Spleen (tissue), 11 donors: ENCODE measurements around the gene WDR33. TPM values are rescaled to one million over a fixed set of nuclear protein-coding genes. Genes with fewer than 3 reads are reported as not detected.
A peak's percentile ranks its signal among the peaks of the same experiment; 100 is the strongest.

ENCODE experiments used
- DNase-seq: peaks from one replicate; pipeline ENCODE4 v3.0.0-alpha.2; 2020
- H3K27ac ChIP-seq, 8 donors: fragments of 200-600 bp; sonication (generic) in 7 of 8; 1 replicate in 4 of 8; 2 replicates in 4 of 8; pipeline versions ENCODE4 v1.5.0 to v1.8.0; 2016 to 2021; ENCODE audit warnings: inconsistent platforms in 4 of 8, mild to moderate bottlenecking in 4 of 8, moderate library complexity in 1 of 8
- H3K27me3 ChIP-seq, 7 donors: fragments of 200-600 bp; sonication (generic) in 6 of 7; replicated peaks in 1 of 7; 1 replicate in 4 of 7; 2 replicates in 3 of 7; pipeline versions ENCODE4 v1.5.0 to v1.8.0; 2016 to 2021; ENCODE audit warnings: inconsistent platforms in 3 of 7, mild to moderate bottlenecking in 1 of 7
- H3K36me3 ChIP-seq, 6 donors: fragments of 200-600 bp; sonication (generic) in 5 of 6; 1 replicate in 4 of 6; 2 replicates in 2 of 6; pipeline versions ENCODE4 v1.5.0 to v1.8.0; 2016 to 2021; ENCODE audit warnings: inconsistent platforms in 2 of 6
- H3K4me1 ChIP-seq, 6 donors: fragments of 200-600 bp; sonication (generic) in 5 of 6; 1 replicate in 3 of 6; 2 replicates in 3 of 6; pipeline versions ENCODE4 v1.5.0 to v1.8.0; 2016 to 2021; ENCODE audit warnings: inconsistent platforms in 3 of 6
- H3K4me3 ChIP-seq, 8 donors: fragments of 200-600 bp; sonication (generic) in 7 of 8; 1 replicate in 4 of 8; 2 replicates in 4 of 8; pipeline versions ENCODE4 v1.5.0 to v1.8.0; 2016 to 2021; ENCODE audit warnings: inconsistent platforms in 4 of 8, mild to moderate bottlenecking in 4 of 8, moderate library complexity in 2 of 8
- H3K9me3 ChIP-seq, 8 donors: fragments of 200-600 bp; sonication (generic) in 7 of 8; 1 replicate in 4 of 8; 2 replicates in 4 of 8; pipeline versions ENCODE4 v1.5.0 to v1.8.0; 2016 to 2021; ENCODE audit warnings: inconsistent platforms in 4 of 8
- CTCF ChIP-seq, 11 experiments: fragments of 200-600 bp in 7 of 11; fragments of 450-650 bp in 4 of 11; sonication (generic) in 4 of 11; IDR thresholded peaks in 8 of 11; conservative IDR thresholded peaks in 3 of 11; 1 replicate in 7 of 11; 2 replicates in 4 of 11; pipeline versions ENCODE4 v1.4.0 to v1.8.0; 2016 to 2021; ENCODE audit warnings: antibody characterized with exemption in 11 of 11, inconsistent platforms in 4 of 11, mild to moderate bottlenecking in 1 of 11
- POLR2A ChIP-seq, 3 donors: fragments of 450-650 bp; IDR thresholded peaks; one replicate each; pipeline ENCODE4 v1.5.1; 2017; ENCODE audit warnings: antibody characterized with exemption in 3 of 3, mild to moderate bottlenecking in 1 of 3
- POLR2AphosphoS5 ChIP-seq, 3 donors: sonication (generic); formaldehyde crosslinking; IDR thresholded peaks; one replicate each; pipeline ENCODE4 v1.5.1; 2017; ENCODE audit warnings: antibody characterized with exemption in 3 of 3
- WGBS, 5 donors: extraction: QIAGEN DNeasy Blood & Tissue Kit in 3 of 5; methylation state at CpG; one replicate each; pipeline versions ENCODE4 v1.1.5 to v1.1.7; 2013 to 2018; 5-methylcytosine and 5-hydroxymethylcytosine counted together
- intact Hi-C: fragments of 100-400 bp; cut with DNase I; formaldehyde crosslinking; loops from one replicate; pipeline ENCODE4 v1.15.0; 2023; ENCODE audit warnings: low total_unique reads
- polyA plus RNA-seq, 3 donors: library from polyadenylated mRNA; stranded (reverse); fragments of 200-250 nt; gene quantifications; one replicate each; pipeline ENCODE4 v1.2.1, GENCODE V29; 2013
- total RNA-seq, 7 donors: library from RNA; depleted of rRNA in 3 of 7; stranded (reverse); fragments of >200 nt in 3 of 7; fragmentation: NEBNext Ultra II Directional in 4 of 7; extraction: Animal tissue kit (Norgen Biotek cat#: 25700) in 4 of 7; gene quantifications; one replicate each; pipeline versions ENCODE4 v1.1.0 to v1.2.1, GENCODE V29; 2016 to 2021
- donor health status: healthy with polysubstance abuse.
- donor health status: DM: no; HTN: no; CAD: no; lungs with moderate emphysema.
- donor health status: DM: no; HTN: no; CAD: no.
- donor health status: Bipolar disorder and iron deficiency.
- donor health status: healthy.
- donor health status: DM: no; HTN: no; CAD: no.
- donor health status: DM: yes; HTN: yes; CAD: no.

The WDR33 gene
- total and polyA plus RNA-seq, 10 donors, result 15.4 to 85.3 (median 63.1) TPM

- Histone ChIP-seq H3K9me3 (no peaks in the 10 kb centered on the region), H3K4me3 (no peak overlapping the region), H3K27me3 (peaks cover 0 to 53% (median 23%) of the 10 kb centered on the region in 7 donors), H3K4me1 (peaks cover 4 to 61% (median 35%) of the 10 kb centered on the region in 6 donors), H3K27ac (no peak overlapping the region), H3K36me3 (no peaks in the 10 kb centered on the region)
- intact Hi-C loops, result no loop called here
- DNase-seq, result no peak
- TF ChIP-seq POLR2A (IDR thresholded peaks at IDR 0.05) (no peak), CTCF (IDR thresholded peaks at IDR 0.05 in 8 of 11, conservative IDR thresholded peaks at IDR 0.05 in 3 of 11) (no peak), POLR2AphosphoS5 (IDR thresholded peaks at IDR 0.05) (no peak)
- WGBS, 5 donors, result 79 to 91% (median 88%) methylated on average over 10 of the region's 10 CpGs
These were observed 132.4 kb downstream of the WDR33 start for GRCh38 chr2:127678531-127678930.

GRCh38 chr2:127676906-127677305, 134.1 kb downstream of the WDR33 start:
- DNase-seq, result no peak
- intact Hi-C loops, result no loop called here
- 75 to 90% (median 86%) methylated on average over 2 of the region's 2 CpGs for WGBS, 5 donors
- TF ChIP-seq POLR2AphosphoS5 (IDR thresholded peaks at IDR 0.05) (no peak), CTCF (IDR thresholded peaks at IDR 0.05 in 8 of 11, conservative IDR thresholded peaks at IDR 0.05 in 3 of 11) (no peak), POLR2A (IDR thresholded peaks at IDR 0.05) (no peak)
- Histone ChIP-seq H3K36me3 (no peaks in the 10 kb centered on the region), H3K4me1 (peaks cover 4 to 72% (median 41%) of the 10 kb centered on the region in 6 donors), H3K27ac (no peak overlapping the region), H3K4me3 (no peak overlapping the region), H3K27me3 (peaks cover 0 to 69% (median 23%) of the 10 kb centered on the region in 7 donors), H3K9me3 (no peaks in the 10 kb centered on the region)

- Histone ChIP-seq H3K27ac (peak within 1 kb of the TSS; percentile 63 to 90 (median 86)), H3K4me1 (peaks cover 4 to 65% (median 40%) of the 10 kb centered on the region in 6 donors), H3K9me3 (no peaks in the 10 kb centered on the region), H3K36me3 (no peaks in the 10 kb centered on the region), H3K27me3 (peaks cover 0 to 69% (median 23%) of the 10 kb centered on the region in 7 donors), H3K4me3 (peak within 1 kb of the TSS; percentile 45 to 78 (median 62))
- peak; percentile 78 for DNase-seq
- WGBS, 5 donors, result 7 to 13% (median 10%) methylated on average over 32 to 56 of the region's 56 CpGs
- intact Hi-C loops, result no loop called here
- TF ChIP-seq CTCF (IDR thresholded peaks at IDR 0.05 in 8 of 11, conservative IDR thresholded peaks at IDR 0.05 in 3 of 11) (peak in 2 of 11 experiments; percentile 14 to 16), POLR2AphosphoS5 (IDR thresholded peaks at IDR 0.05) (peak; percentile 19 to 65 (median 56)), POLR2A (IDR thresholded peaks at IDR 0.05) (no peak)
These were observed 135.4 kb downstream of the WDR33 start, which contains the start of gene LIMS2 for GRCh38 chr2:127675331-127676261. LIMS2 (minus strand) TSS chr2:127675530; CDS start chr2:127675024, 506 bp downstream.
